CD4-positive, alpha-beta T cell treated with Interleukin-15 for 4 hours (primary cell): ENCODE measurements around the gene SOX11.

Experiments
- DNase-seq: peaks from one replicate; pipeline ENCODE4 v3.0.0-alpha.2; 2020; ENCODE audit warnings: low spot score

Gene SOX11

GRCh38 chr2:5725072-5725471, 32.9 kb downstream of the SOX11 start:
- no peak for DNase-seq

GRCh38 chr2:5725794-5726463, 33.7 kb downstream of the SOX11 start:
- no peak for DNase-seq

GRCh38 chr2:5727235-5727634, 35.1 kb downstream of the SOX11 start:
- DNase-seq = no peak

GRCh38 chr2:5729416-5729815, 37.2 kb downstream of the SOX11 start:
- no peak for DNase-seq

GRCh38 chr2:5730386-5730785, 38.2 kb downstream of the SOX11 start:
- no peak for DNase-seq

- DNase-seq = no peak
Measured at GRCh38 chr2:5734859-5735520, 42.8 kb downstream of the SOX11 start.

- no peak for DNase-seq
Measured at GRCh38 chr2:5735521-5735861, 43.3 kb downstream of the SOX11 start.

- DNase-seq = no peak
Measured at GRCh38 chr2:5736050-5736449, 43.9 kb downstream of the SOX11 start.

GRCh38 chr2:5736886-5737285, 44.7 kb downstream of the SOX11 start:
- DNase-seq = no peak

- DNase-seq = no peak
Measured at GRCh38 chr2:5740053-5740452, 47.9 kb downstream of the SOX11 start.

GRCh38 chr2:5740817-5741216, 48.6 kb downstream of the SOX11 start:
- DNase-seq = no peak

GRCh38 chr2:5741242-5741641, 49.1 kb downstream of the SOX11 start:
- no peak for DNase-seq

GRCh38 chr2:5742126-5742525, 49.9 kb downstream of the SOX11 start:
- DNase-seq = no peak

- no peak for DNase-seq
Measured at GRCh38 chr2:5748391-5748790, 56.2 kb downstream of the SOX11 start.

- no peak for DNase-seq
Measured at GRCh38 chr2:5748946-5749345, 56.8 kb downstream of the SOX11 start.

- DNase-seq = no peak
Measured at GRCh38 chr2:5749347-5749746, 57.2 kb downstream of the SOX11 start.
